Activated T-cell treated with anti-CD3 and anti-CD28 coated beads, Interleukin-2, amount 50 U/mL, for 24 hours (primary cell): ENCODE measurements around the gene EFCAB14.
"Not testable (repeated sequence)": the region's sequence is repeated elsewhere in the genome, so short reads cannot be mapped to it uniquely, and the experiment has no call there.

Experiments
- DNase-seq: peaks from one replicate; pipeline ENCODE4 v3.0.0-alpha.2; 2020
- H3K27ac Mint-ChIP-seq: 2 replicates; pipeline ENCODE4 v1.8.0; 2020; ENCODE audit warnings: mild to moderate bottlenecking, mixed read lengths
- H3K27me3 Mint-ChIP-seq: 2 replicates; pipeline ENCODE4 v1.8.0; 2020; ENCODE audit warnings: mixed read lengths
- H3K36me3 Mint-ChIP-seq: 2 replicates; pipeline ENCODE4 v1.8.0; 2020; ENCODE audit warnings: low read depth, mixed read lengths
- H3K4me1 Mint-ChIP-seq: 2 replicates; pipeline ENCODE4 v1.8.0; 2020; ENCODE audit warnings: low read depth, mixed read lengths
- H3K4me3 Mint-ChIP-seq: 2 replicates; pipeline ENCODE4 v1.8.0; 2020; ENCODE audit warnings: mild to moderate bottlenecking, moderate library complexity, mixed read lengths
- H3K9me3 Mint-ChIP-seq: 2 replicates; pipeline ENCODE4 v1.8.0; 2020; ENCODE audit warnings: mixed read lengths

EFCAB14 gene

GRCh38 chr1:46660116-46660515, 58.8 kb downstream of the EFCAB14 start:
- not testable (repeated sequence) for H3K9me3 Mint-ChIP-seq, H3K4me3 Mint-ChIP-seq, DNase-seq, H3K27me3 Mint-ChIP-seq
- Mint-ChIP-seq H3K27ac (peak overlapping the region; percentile 33), H3K36me3 (peaks cover 73% of the 10 kb centered on the region), H3K4me1 (peaks cover 25% of the 10 kb centered on the region)

- Mint-ChIP-seq H3K4me3 (no peak overlapping the region), H3K36me3 (peaks cover 73% of the 10 kb centered on the region), H3K9me3 (peaks cover 4% of the 10 kb centered on the region), H3K4me1 (peaks cover 23% of the 10 kb centered on the region), H3K27ac (peak overlapping the region; percentile 42), H3K27me3 (no peaks in the 10 kb centered on the region)
- DNase-seq, result no peak
These were observed 59.5 kb downstream of the EFCAB14 start for GRCh38 chr1:46659307-46659870.

- no peak for DNase-seq
- no peak overlapping the region for H3K4me3 Mint-ChIP-seq
- no peaks in the 10 kb centered on the region for H3K27me3 Mint-ChIP-seq
- H3K4me1 Mint-ChIP-seq, result peaks cover 36% of the 10 kb centered on the region
- peak overlapping the region; percentile 23 for H3K27ac Mint-ChIP-seq
- peaks cover 4% of the 10 kb centered on the region for H3K9me3 Mint-ChIP-seq
- peaks cover 72% of the 10 kb centered on the region for H3K36me3 Mint-ChIP-seq
These were observed 61.1 kb downstream of the EFCAB14 start for GRCh38 chr1:46657775-46658174.

- peaks cover 81% of the 10 kb centered on the region for H3K36me3 Mint-ChIP-seq
- H3K27ac Mint-ChIP-seq, result no peak overlapping the region
- H3K9me3 Mint-ChIP-seq, result peaks cover 4% of the 10 kb centered on the region
- peaks cover 36% of the 10 kb centered on the region for H3K4me1 Mint-ChIP-seq
- H3K27me3 Mint-ChIP-seq, result no peaks in the 10 kb centered on the region
- no peak for DNase-seq
- H3K4me3 Mint-ChIP-seq, result no peak overlapping the region
These were observed 62.3 kb downstream of the EFCAB14 start for GRCh38 chr1:46656643-46657042.

- Mint-ChIP-seq H3K36me3 (peaks cover 85% of the 10 kb centered on the region), H3K27ac (no peak overlapping the region), H3K27me3 (no peaks in the 10 kb centered on the region), H3K9me3 (peaks cover 4% of the 10 kb centered on the region), H3K4me1 (peaks cover 35% of the 10 kb centered on the region), H3K4me3 (no peak overlapping the region)
- DNase-seq, result no peak
These were observed 63.1 kb downstream of the EFCAB14 start for GRCh38 chr1:46655848-46656247.

GRCh38 chr1:46654698-46655097, 64.2 kb downstream of the EFCAB14 start:
- H3K27ac Mint-ChIP-seq, H3K27me3 Mint-ChIP-seq: not testable (repeated sequence)
- peaks cover 88% of the 10 kb centered on the region for H3K36me3 Mint-ChIP-seq

GRCh38 chr1:46654012-46654411, 64.9 kb downstream of the EFCAB14 start:
- peaks cover 20% of the 10 kb centered on the region for H3K4me1 Mint-ChIP-seq
- no peak overlapping the region for H3K4me3 Mint-ChIP-seq
- DNase-seq, result no peak
- H3K27ac Mint-ChIP-seq, result peak overlapping the region; percentile 73
- peaks cover 89% of the 10 kb centered on the region for H3K36me3 Mint-ChIP-seq
- no peaks in the 10 kb centered on the region for H3K27me3 Mint-ChIP-seq
- peaks cover 9% of the 10 kb centered on the region for H3K9me3 Mint-ChIP-seq

More at GRCh38 chr1:46654698-46655097, 64.2 kb downstream of the EFCAB14 start:
- not testable (repeated sequence) for DNase-seq, H3K9me3 Mint-ChIP-seq, H3K4me3 Mint-ChIP-seq
- peaks cover 26% of the 10 kb centered on the region for H3K4me1 Mint-ChIP-seq

GRCh38 chr1:46653405-46653958, 65.4 kb downstream of the EFCAB14 start:
- no peak overlapping the region for H3K4me3 Mint-ChIP-seq
- H3K27ac Mint-ChIP-seq, result peak overlapping the region; percentile 73
- H3K4me1 Mint-ChIP-seq, result peaks cover 20% of the 10 kb centered on the region
- H3K9me3 Mint-ChIP-seq, result peaks cover 9% of the 10 kb centered on the region
- no peaks in the 10 kb centered on the region for H3K27me3 Mint-ChIP-seq
- no peak for DNase-seq
- H3K36me3 Mint-ChIP-seq, result peaks cover 92% of the 10 kb centered on the region

GRCh38 chr1:46652321-46653100, 66.4 kb downstream of the EFCAB14 start:
- peaks cover 14% of the 10 kb centered on the region for H3K4me1 Mint-ChIP-seq
- peaks cover 9% of the 10 kb centered on the region for H3K9me3 Mint-ChIP-seq
- no peak for DNase-seq
- no peak overlapping the region for H3K4me3 Mint-ChIP-seq
- H3K27ac Mint-ChIP-seq, result peak overlapping the region; percentile 39
- peaks cover 86% of the 10 kb centered on the region for H3K36me3 Mint-ChIP-seq
- H3K27me3 Mint-ChIP-seq, result no peaks in the 10 kb centered on the region

GRCh38 chr1:46651152-46651551, 67.8 kb downstream of the EFCAB14 start:
- not testable (repeated sequence) for H3K27ac Mint-ChIP-seq, DNase-seq, H3K9me3 Mint-ChIP-seq, H3K27me3 Mint-ChIP-seq, H3K4me3 Mint-ChIP-seq
- peaks cover 24% of the 10 kb centered on the region for H3K4me1 Mint-ChIP-seq
- peaks cover 86% of the 10 kb centered on the region for H3K36me3 Mint-ChIP-seq

- DNase-seq, result no peak
- Mint-ChIP-seq H3K4me3 (no peak overlapping the region), H3K27me3 (no peaks in the 10 kb centered on the region), H3K27ac (no peak overlapping the region), H3K4me1 (peaks cover 24% of the 10 kb centered on the region), H3K9me3 (peaks cover 9% of the 10 kb centered on the region), H3K36me3 (peaks cover 80% of the 10 kb centered on the region)
These were observed 68.4 kb downstream of the EFCAB14 start for GRCh38 chr1:46650491-46650890.

- Mint-ChIP-seq H3K9me3 (peaks cover 6% of the 10 kb centered on the region), H3K36me3 (peaks cover 78% of the 10 kb centered on the region), H3K4me1 (peaks cover 24% of the 10 kb centered on the region), H3K27me3 (no peaks in the 10 kb centered on the region), H3K4me3 (no peak overlapping the region), H3K27ac (no peak overlapping the region)
- no peak for DNase-seq
These were observed 69.2 kb downstream of the EFCAB14 start for GRCh38 chr1:46649764-46650163.

GRCh38 chr1:46647611-46648010, 71.3 kb downstream of the EFCAB14 start:
- Mint-ChIP-seq H3K36me3 (peaks cover 73% of the 10 kb centered on the region), H3K27me3 (no peaks in the 10 kb centered on the region), H3K4me3 (no peak overlapping the region), H3K27ac (no peak overlapping the region), H3K9me3 (peaks cover 4% of the 10 kb centered on the region), H3K4me1 (peaks cover 11% of the 10 kb centered on the region)
- no peak for DNase-seq

- H3K27ac Mint-ChIP-seq, result no peak overlapping the region
- DNase-seq, result no peak
- peaks cover 71% of the 10 kb centered on the region for H3K36me3 Mint-ChIP-seq
These were observed 72.1 kb downstream of the EFCAB14 start for GRCh38 chr1:46646844-46647243.

GRCh38 chr1:46646331-46646730, 72.6 kb downstream of the EFCAB14 start:
- no peak for DNase-seq
- Mint-ChIP-seq H3K4me3 (no peak overlapping the region), H3K4me1 (peaks cover 11% of the 10 kb centered on the region), H3K36me3 (peaks cover 71% of the 10 kb centered on the region), H3K9me3 (peaks cover 4% of the 10 kb centered on the region), H3K27me3 (no peaks in the 10 kb centered on the region), H3K27ac (no peak overlapping the region)

More at GRCh38 chr1:46646844-46647243, 72.1 kb downstream of the EFCAB14 start:
- H3K4me3 Mint-ChIP-seq, result no peak overlapping the region
- H3K9me3 Mint-ChIP-seq, result peaks cover 4% of the 10 kb centered on the region
- peaks cover 11% of the 10 kb centered on the region for H3K4me1 Mint-ChIP-seq
- H3K27me3 Mint-ChIP-seq, result no peaks in the 10 kb centered on the region
